IMR-90 (cell line): Measurements from ENCODE around the gene EIF1.

Experiments used
- POLR2A ChIP-seq: IDR thresholded peaks from 2 replicates; pipeline ENCODE4 v1.6.1; 2012; ENCODE audit warnings: mild to moderate bottlenecking, low read depth, low read length
- TF ChIP-seq, protein P1 (sequence below): conservative IDR thresholded peaks from 2 replicates; pipeline ENCODE4 v1.5.1; 2012; ENCODE audit warnings: mild to moderate bottlenecking, low read depth, low read length, improper control_type of control experiment

DNA sequence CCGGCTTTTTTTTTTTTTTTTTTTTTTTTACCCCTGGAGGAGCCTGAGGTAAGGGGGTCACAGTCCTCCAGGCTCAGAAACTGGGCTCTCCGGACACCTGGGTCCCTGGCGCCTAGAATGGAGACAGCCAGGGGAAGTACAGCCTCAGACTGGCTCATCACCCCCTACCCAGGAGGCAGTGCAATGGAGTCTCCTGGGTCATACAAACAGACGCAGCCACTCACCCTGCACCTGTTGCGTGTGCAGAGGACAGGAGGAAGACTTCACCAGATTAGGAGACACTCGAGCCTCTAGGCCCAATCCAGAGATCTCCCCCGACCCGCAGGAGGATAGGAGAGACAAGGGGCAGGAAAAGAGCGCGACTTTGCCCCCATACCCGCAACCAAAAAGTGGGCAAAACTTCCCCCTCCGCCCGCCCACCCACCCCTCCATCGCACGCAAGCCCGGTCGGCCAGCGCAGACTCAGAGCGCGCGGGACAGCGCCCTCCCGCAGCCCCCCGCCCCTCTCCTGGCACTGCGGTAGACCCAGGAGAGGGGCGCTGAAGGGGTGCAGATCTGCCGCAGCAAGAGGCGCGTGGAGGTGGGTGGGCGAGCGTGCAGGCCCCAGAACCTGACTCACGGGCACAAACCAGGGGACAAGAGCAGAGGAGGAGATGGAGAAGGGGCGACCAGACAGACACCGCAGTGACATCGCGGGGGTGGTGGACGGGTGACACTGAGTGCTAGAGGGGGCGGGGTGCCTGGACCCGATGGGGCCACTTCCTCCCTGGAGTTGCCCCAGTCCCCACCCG is 44.9 kb downstream of the EIF1 start:
- TF ChIP-seq, protein P1, sequence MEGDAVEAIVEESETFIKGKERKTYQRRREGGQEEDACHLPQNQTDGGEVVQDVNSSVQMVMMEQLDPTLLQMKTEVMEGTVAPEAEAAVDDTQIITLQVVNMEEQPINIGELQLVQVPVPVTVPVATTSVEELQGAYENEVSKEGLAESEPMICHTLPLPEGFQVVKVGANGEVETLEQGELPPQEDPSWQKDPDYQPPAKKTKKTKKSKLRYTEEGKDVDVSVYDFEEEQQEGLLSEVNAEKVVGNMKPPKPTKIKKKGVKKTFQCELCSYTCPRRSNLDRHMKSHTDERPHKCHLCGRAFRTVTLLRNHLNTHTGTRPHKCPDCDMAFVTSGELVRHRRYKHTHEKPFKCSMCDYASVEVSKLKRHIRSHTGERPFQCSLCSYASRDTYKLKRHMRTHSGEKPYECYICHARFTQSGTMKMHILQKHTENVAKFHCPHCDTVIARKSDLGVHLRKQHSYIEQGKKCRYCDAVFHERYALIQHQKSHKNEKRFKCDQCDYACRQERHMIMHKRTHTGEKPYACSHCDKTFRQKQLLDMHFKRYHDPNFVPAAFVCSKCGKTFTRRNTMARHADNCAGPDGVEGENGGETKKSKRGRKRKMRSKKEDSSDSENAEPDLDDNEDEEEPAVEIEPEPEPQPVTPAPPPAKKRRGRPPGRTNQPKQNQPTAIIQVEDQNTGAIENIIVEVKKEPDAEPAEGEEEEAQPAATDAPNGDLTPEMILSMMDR: no peak
- TF ChIP-seq POLR2A: no peak
